Uterus (tissue), 2 donors: Measurements from ENCODE around the gene DVL1.

Experiments
- POLR2A ChIP-seq, 2 donors: fragments of 450-650 bp; IDR thresholded peaks; one replicate each; pipeline ENCODE4 v1.6.1; 2016; ENCODE audit warnings: antibody characterized with exemption in 2 of 2, mild to moderate bottlenecking in 1 of 2, moderate library complexity in 1 of 2
- TF ChIP-seq, protein P1 (sequence below), 4 experiments: fragments of 200-600 bp in 2 of 4; fragments of 450-650 bp in 2 of 4; sonication (generic) in 2 of 4; IDR thresholded peaks; one replicate each; pipeline ENCODE4 v1.5.1; 2016 to 2019; ENCODE audit warnings: antibody characterized with exemption in 4 of 4, mild to moderate bottlenecking in 2 of 4, moderate library complexity in 1 of 4

DNA sequence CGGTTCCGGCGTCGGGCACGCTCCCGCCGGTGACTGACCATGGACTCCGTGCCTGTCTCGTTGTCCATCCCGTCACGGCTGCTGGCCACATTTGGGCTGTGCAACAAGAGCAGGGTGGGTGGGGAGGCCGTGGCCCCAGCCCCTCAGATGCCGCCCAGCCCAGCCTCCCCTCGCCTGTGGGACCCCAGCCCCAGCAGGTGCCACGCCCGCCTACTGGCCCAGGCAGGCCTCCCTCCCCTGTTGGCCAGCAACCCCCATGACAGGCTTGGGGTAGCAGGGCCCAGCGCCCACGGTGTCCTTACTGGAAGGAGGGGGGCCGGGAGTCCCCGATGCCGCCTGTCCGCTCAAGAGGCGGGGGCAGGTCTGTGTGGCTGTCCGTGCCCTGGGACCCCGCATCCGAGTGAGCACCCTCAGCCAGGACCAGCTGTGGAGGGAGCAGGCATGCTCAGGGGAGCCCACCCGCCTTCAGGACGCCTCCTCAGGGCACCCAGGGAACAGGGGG lies 7.1 kb downstream of the DVL1 start:
- TF ChIP-seq POLR2A (IDR thresholded peaks at IDR 0.05) = no peak
- TF ChIP-seq, protein P1, sequence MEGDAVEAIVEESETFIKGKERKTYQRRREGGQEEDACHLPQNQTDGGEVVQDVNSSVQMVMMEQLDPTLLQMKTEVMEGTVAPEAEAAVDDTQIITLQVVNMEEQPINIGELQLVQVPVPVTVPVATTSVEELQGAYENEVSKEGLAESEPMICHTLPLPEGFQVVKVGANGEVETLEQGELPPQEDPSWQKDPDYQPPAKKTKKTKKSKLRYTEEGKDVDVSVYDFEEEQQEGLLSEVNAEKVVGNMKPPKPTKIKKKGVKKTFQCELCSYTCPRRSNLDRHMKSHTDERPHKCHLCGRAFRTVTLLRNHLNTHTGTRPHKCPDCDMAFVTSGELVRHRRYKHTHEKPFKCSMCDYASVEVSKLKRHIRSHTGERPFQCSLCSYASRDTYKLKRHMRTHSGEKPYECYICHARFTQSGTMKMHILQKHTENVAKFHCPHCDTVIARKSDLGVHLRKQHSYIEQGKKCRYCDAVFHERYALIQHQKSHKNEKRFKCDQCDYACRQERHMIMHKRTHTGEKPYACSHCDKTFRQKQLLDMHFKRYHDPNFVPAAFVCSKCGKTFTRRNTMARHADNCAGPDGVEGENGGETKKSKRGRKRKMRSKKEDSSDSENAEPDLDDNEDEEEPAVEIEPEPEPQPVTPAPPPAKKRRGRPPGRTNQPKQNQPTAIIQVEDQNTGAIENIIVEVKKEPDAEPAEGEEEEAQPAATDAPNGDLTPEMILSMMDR (IDR thresholded peaks at IDR 0.05) = no peak
